Measurements from ENCODE around the gene VWCE.

VWCE gene

GRCh38 chr11:61281581-61282250 lies 13.4 kb downstream of the VWCE start:
- DNase-seq (ENCODE audit: low read depth), result no peak

GRCh38 chr11:61280883-61281580 lies 14.1 kb downstream of the VWCE start:
- DNase-seq (ENCODE audit: low read depth), result no peak

GRCh38 chr11:61279934-61280659 lies 15.0 kb downstream of the VWCE start:
- no peak for DNase-seq (ENCODE audit: low read depth)

GRCh38 chr11:61278001-61278470 lies 17.1 kb downstream of the VWCE start:
- no peak for DNase-seq (ENCODE audit: low read depth)

GRCh38 chr11:61277186-61278000 lies 17.7 kb downstream of the VWCE start:
- DNase-seq (ENCODE audit: low read depth), result no peak

GRCh38 chr11:61275191-61275590 lies 19.9 kb downstream of the VWCE start:
- no peak for DNase-seq (ENCODE audit: low read depth)

- no peak for DNase-seq (ENCODE audit: low read depth)
These were observed 21.0 kb downstream of the VWCE start for GRCh38 chr11:61274084-61274483.

- no peak for DNase-seq (ENCODE audit: low read depth)
These were observed 21.7 kb downstream of the VWCE start for GRCh38 chr11:61273178-61274078.

GRCh38 chr11:61272731-61273130 lies 22.4 kb downstream of the VWCE start:
- no peak for DNase-seq (ENCODE audit: low read depth)

GRCh38 chr11:61270354-61271076 lies 24.6 kb downstream of the VWCE start:
- peak; percentile 42 for DNase-seq (ENCODE audit: low read depth)

GRCh38 chr11:61268588-61269250 lies 26.4 kb downstream of the VWCE start:
- no peak for DNase-seq (ENCODE audit: low read depth)

- DNase-seq (ENCODE audit: low read depth), result no peak
These were observed 27.7 kb downstream of the VWCE start for GRCh38 chr11:61267437-61267841.

GRCh38 chr11:61266602-61267001 lies 28.5 kb downstream of the VWCE start:
- peak; percentile 9 for DNase-seq (ENCODE audit: low read depth)

GRCh38 chr11:61265357-61265756 lies 29.8 kb downstream of the VWCE start:
- DNase-seq (ENCODE audit: low read depth), result no peak

GRCh38 chr11:61264795-61265194 lies 30.3 kb downstream of the VWCE start:
- DNase-seq (ENCODE audit: low read depth), result no peak

GRCh38 chr11:61264371-61264770 lies 30.7 kb downstream of the VWCE start:
- DNase-seq (ENCODE audit: low read depth), result no peak

GRCh38 chr11:61259363-61259762 lies 35.8 kb downstream of the VWCE start:
- no peak for DNase-seq (ENCODE audit: low read depth)

GRCh38 chr11:61258546-61258945 lies 36.6 kb downstream of the VWCE start:
- no peak for DNase-seq (ENCODE audit: low read depth)

GRCh38 chr11:61256710-61257482 lies 38.2 kb downstream of the VWCE start:
- DNase-seq (ENCODE audit: low read depth), result no peak

Measured in GM04503 (cell line).